Progenitor cell of endocrine pancreas (in vitro differentiated cells): ENCODE results near the gene KCNQ4. TPM values are rescaled to one million over a fixed set of nuclear protein-coding genes. Genes with fewer than 3 reads are reported as not detected.
A peak's percentile ranks its signal among the peaks of the same experiment; 100 is the strongest.

ENCODE experiments used
- DNase-seq: peaks from one replicate; pipeline ENCODE4 v3.0.0; 2021; ENCODE audit warnings: low spot score; ENCODE audit not compliant: unreplicated experiment
- H3K27ac Mint-ChIP-seq: 2 replicates; pipeline ENCODE4 v1.8.0; 2021; ENCODE audit warnings: mild to moderate bottlenecking, moderate library complexity, mixed read lengths
- H3K27me3 Mint-ChIP-seq: 2 replicates; pipeline ENCODE4 v1.8.0; 2021; ENCODE audit warnings: mixed read lengths
- H3K36me3 Mint-ChIP-seq: 2 replicates; pipeline ENCODE4 v1.8.0; 2022; ENCODE audit warnings: mixed read lengths; ENCODE audit not compliant: insufficient read depth
- H3K4me1 Mint-ChIP-seq: 2 replicates; pipeline ENCODE4 v1.8.0; 2021; ENCODE audit warnings: low read depth, mixed read lengths
- H3K4me3 Mint-ChIP-seq: 2 replicates; pipeline ENCODE4 v1.8.0; 2021; ENCODE audit warnings: low read depth, mild to moderate bottlenecking, moderate library complexity, mixed read lengths
- H3K9me3 Mint-ChIP-seq: 2 replicates; pipeline ENCODE4 v1.8.0; 2021; ENCODE audit warnings: low read depth, mixed read lengths
- total RNA-seq: library from RNA; stranded (reverse); gene quantifications from 2 replicates; pipeline ENCODE4 v1.2.1, GENCODE V29; 2021
- TF ChIP-seq, protein P1 (sequence below): fragments of 200-600 bp; sonication (generic); IDR thresholded peaks from one replicate; pipeline ENCODE4 v1.5.0; 2021; ENCODE audit warnings: antibody characterized with exemption, mild to moderate bottlenecking; ENCODE audit not compliant: unreplicated experiment

The KCNQ4 gene
- total RNA-seq, 1 donor from 2014 or later = 0.67 TPM

DNA sequence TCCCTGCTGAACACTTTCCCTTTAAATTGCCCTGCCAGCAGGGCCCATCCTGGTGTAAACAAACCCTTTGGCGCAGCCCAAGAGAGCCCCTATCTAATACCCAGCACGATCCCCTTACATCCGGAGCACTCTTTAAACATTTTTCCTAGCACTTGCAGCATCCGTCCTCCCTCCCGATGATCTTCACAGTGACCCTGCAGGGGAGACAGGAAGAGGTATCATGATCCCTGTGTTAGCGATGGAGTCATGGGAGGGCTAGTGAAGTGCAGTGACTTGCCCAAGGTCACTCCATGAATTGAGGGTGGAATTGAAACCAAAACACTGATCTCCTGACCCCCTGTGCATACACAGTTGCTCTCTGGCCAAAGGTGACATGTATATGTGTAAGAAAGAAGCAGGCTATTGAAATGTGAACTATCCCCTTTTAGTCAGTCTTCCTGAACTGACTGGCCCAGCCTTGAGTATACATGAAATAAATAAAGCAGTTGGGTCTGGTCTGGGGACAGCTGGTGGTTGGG, 9.8 kb upstream of the KCNQ4 start:
- TF ChIP-seq, protein P1, sequence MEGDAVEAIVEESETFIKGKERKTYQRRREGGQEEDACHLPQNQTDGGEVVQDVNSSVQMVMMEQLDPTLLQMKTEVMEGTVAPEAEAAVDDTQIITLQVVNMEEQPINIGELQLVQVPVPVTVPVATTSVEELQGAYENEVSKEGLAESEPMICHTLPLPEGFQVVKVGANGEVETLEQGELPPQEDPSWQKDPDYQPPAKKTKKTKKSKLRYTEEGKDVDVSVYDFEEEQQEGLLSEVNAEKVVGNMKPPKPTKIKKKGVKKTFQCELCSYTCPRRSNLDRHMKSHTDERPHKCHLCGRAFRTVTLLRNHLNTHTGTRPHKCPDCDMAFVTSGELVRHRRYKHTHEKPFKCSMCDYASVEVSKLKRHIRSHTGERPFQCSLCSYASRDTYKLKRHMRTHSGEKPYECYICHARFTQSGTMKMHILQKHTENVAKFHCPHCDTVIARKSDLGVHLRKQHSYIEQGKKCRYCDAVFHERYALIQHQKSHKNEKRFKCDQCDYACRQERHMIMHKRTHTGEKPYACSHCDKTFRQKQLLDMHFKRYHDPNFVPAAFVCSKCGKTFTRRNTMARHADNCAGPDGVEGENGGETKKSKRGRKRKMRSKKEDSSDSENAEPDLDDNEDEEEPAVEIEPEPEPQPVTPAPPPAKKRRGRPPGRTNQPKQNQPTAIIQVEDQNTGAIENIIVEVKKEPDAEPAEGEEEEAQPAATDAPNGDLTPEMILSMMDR = no peak
- Mint-ChIP-seq H3K27ac (no peak overlapping the region), H3K36me3 (peaks cover 32% of the 10 kb centered on the region), H3K4me3 (no peak overlapping the region), H3K9me3 (peaks cover 3% of the 10 kb centered on the region), H3K27me3 (no peaks in the 10 kb centered on the region), H3K4me1 (peaks cover 2% of the 10 kb centered on the region)
- no peak for DNase-seq

DNA sequence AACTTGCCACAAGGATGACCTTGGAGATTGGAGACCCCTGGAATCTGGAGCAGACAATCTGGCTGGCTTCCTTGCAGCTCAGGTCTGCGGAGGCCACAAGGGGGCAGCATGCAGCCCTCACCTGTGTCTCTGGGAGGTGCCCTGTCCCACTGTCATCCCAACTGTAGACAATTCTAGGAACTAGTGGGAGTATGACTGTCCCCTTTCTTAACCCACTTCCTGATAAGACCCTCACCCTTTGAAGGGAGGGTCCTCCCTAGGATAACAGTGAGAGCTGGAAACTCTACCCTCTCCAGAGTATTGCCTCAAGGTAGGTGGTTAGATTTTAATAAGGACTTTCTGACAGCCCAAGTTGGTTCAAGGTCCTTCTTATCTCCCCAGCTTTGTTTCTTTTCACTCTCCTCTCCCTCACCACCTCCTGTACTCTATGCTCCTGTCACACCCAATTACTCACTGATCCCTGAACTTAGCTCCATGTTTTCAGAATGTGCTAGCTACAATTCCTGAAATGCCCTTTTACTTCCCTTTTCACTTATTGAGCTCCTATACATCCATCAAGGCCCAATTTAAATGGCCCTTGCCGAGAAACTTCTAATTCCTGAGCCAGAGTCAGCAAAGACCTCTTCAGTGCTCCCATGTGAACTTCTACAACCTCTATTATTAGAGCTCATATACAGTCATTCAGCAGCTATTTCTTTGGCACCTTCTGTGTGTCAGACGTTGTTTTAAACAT, 9.2 kb upstream of the KCNQ4 start:
- peaks cover 3% of the 10 kb centered on the region for H3K9me3 Mint-ChIP-seq
- no peak overlapping the region for H3K27ac Mint-ChIP-seq
- DNase-seq = peak; percentile 51
- H3K4me1 Mint-ChIP-seq = peaks cover 2% of the 10 kb centered on the region
- peaks cover 29% of the 10 kb centered on the region for H3K36me3 Mint-ChIP-seq
- TF ChIP-seq, protein P1 = peak; percentile 82
- H3K27me3 Mint-ChIP-seq = no peaks in the 10 kb centered on the region
- no peak overlapping the region for H3K4me3 Mint-ChIP-seq

DNA sequence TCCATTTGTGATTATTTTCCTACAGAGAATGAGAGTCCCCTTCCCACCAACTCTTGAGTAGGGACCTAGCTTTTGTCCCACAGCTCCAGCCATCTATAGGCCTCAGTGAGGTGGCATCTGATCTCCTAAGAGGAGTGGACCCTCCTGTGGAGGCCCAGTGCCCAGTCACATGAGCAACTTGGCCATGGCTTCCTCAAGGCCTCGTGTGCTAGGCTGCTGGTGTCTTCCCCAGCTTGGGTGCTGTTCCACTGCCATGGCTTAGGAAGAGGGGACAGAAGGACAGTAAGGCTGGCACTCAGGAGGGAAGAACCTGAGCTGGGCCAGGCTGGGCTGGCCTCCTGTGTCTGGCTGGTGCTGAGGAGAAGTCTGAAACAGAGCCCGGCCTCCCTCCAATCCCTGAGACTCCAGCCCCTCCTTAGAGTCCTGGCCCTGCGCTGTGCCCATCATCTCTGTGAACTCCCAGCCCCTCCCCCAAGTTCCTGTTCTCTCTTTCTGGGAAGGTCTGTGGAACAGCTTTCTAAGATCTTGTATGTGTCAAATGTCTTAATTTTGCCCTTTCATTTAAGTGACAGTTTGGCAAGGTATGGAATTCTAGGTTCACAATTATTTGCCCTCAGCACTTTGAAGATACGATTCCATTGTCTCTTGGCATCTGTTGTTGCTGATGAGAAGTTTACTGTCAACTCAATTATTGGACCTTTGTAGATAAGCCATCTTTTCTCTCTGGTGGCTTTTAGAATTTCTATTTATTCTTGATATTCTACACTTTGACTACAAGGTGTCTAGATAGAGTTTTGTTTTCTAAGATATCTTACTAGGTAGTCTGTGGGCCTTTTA, 7.1 kb upstream of the KCNQ4 start:
- DNase-seq = no peak
- Mint-ChIP-seq H3K9me3 (peaks cover 3% of the 10 kb centered on the region), H3K4me1 (peaks cover 5% of the 10 kb centered on the region), H3K27me3 (peaks cover 7% of the 10 kb centered on the region), H3K4me3 (no peak overlapping the region), H3K27ac (no peak overlapping the region), H3K36me3 (peaks cover 24% of the 10 kb centered on the region)
- TF ChIP-seq, protein P1 = no peak

DNA sequence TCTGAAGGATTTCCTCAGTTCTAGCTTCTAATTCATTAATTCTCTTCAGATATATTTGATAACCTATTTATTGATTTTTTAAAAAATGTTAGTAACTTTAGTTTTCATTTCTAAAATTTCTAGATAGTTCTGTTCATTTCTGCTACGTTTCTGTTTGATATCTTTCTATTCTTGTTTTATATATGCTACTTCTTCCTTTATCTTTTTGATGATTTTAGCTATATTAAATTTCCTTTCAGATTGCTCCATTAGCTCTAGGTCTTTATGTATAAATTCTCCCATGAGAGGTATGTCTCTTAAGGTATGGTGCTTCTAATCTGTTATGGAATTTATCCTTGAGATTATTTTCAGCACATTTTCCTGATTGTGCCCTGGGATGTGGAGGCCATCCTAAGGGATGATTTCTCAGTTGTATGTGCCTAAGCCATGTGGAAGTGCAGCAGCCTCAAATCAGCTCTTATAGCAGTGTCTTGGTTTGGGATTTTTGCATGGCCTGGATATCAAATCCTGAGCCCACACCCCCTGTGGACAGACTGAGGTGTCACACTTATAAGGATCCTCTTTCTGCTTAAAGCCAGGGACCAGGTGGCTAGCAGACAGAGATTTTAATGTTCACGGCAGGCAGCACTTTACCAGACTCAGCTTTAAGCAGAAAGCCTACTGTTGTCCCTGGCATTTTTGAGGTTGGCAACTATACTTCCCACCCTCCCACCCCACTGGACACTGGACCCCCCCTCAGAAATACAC, 6.2 kb upstream of the KCNQ4 start:
- peaks cover 24% of the 10 kb centered on the region for H3K36me3 Mint-ChIP-seq
- no peak for DNase-seq
- TF ChIP-seq, protein P1 = no peak
- H3K27me3 Mint-ChIP-seq = peaks cover 14% of the 10 kb centered on the region
- H3K27ac Mint-ChIP-seq = no peak overlapping the region
- H3K9me3 Mint-ChIP-seq = peaks cover 3% of the 10 kb centered on the region
- H3K4me1 Mint-ChIP-seq = peaks cover 5% of the 10 kb centered on the region
- no peak overlapping the region for H3K4me3 Mint-ChIP-seq
